Transverse colon (tissue), 4 donors: Measurements from ENCODE around the gene HIPK2.

ENCODE experiments used
- CTCF ChIP-seq, 5 experiments: fragments of 200-600 bp in 3 of 5; fragments of 450-650 bp in 2 of 5; sonication (generic) in 3 of 5; IDR thresholded peaks; 1 replicate in 2 of 5; 2 replicates in 3 of 5; pipeline ENCODE4 v1.5.1; 2016 to 2017; ENCODE audit warnings: antibody characterized with exemption in 5 of 5, inconsistent platforms in 3 of 5, mild to moderate bottlenecking in 2 of 5, moderate library complexity in 1 of 5
- EP300 ChIP-seq: sonication (generic); formaldehyde crosslinking; IDR thresholded peaks from one replicate; pipeline ENCODE4 v1.6.1; 2017; ENCODE audit warnings: antibody characterized with exemption, low read depth
- POLR2A ChIP-seq: fragments of 450-650 bp; IDR thresholded peaks from one replicate; pipeline ENCODE4 v1.6.1; 2016; ENCODE audit warnings: antibody characterized with exemption, mild to moderate bottlenecking, moderate library complexity
- POLR2AphosphoS5 ChIP-seq, 3 donors: sonication (generic); formaldehyde crosslinking; IDR thresholded peaks; one replicate each; pipeline ENCODE4 v1.6.1; 2016; ENCODE audit warnings: antibody characterized with exemption in 3 of 3

- TF ChIP-seq CTCF (IDR thresholded peaks at IDR 0.05) (no peak), POLR2A (no peak), POLR2AphosphoS5 (IDR thresholded peaks at IDR 0.05) (no peak), EP300 (no peak)
These were observed 31.1 kb downstream of the HIPK2 start for GRCh38 chr7:139746652-139747051.
